A549 (cell line): Measurements from ENCODE around the gene YWHAB. TPM values are rescaled to one million over a fixed set of nuclear protein-coding genes. Genes with fewer than 3 reads are reported as not detected.

Experiments
- ATAC-seq, 2 experiments: fragments of 200-7000 bp in 1 of 2; fragments of >200 bp in 1 of 2; cut with Nextera tagmentation in 1 of 2; cut with Tn5 transposase in 1 of 2; 3 replicates each; pipeline versions ENCODE4 v1.8.0 to v1.9.1; 2018 to 2020; ENCODE audit warnings: mild to moderate bottlenecking in 1 of 2, moderate library complexity in 1 of 2
- CTCF ChIA-PET: fragments of 300-600 bp; sonication (Branson Sonifier 250); formaldehyde crosslinking; extraction: SDS; loops from one replicate; lab custom pipeline; 2021; ENCODE audit warnings: antibody characterized with exemption, inconsistent platforms; lab: Yijun Ruan, JAX
- POLR2A ChIA-PET: fragments of 350-600 bp; formaldehyde crosslinking; extraction: SDS; loops from one replicate; lab custom pipeline; 2021; ENCODE audit warnings: antibody characterized with exemption, inconsistent platforms; lab: Yijun Ruan, JAX
- DNase-seq, 2 experiments: peaks; one replicate each; pipeline versions ENCODE4 v3.0.0 to v3.0.0-alpha.2; 2011 to 2016; ENCODE audit warnings: low read depth in 1 of 2, low spot score in 1 of 2
- FAIRE-seq: peaks from 2 replicates; lab custom pipeline; 2011; peaks lifted over from hg19 to GRCh38; lab: Jason Lieb, UNC
- H3K27ac ChIP-seq, 2 experiments: fragments of >200 bp; sonication (Bioruptor Twin); formaldehyde crosslinking; 3 replicates each; pipeline ENCODE4 v1.5.1; 2016 to 2017
- H3K4me1 ChIP-seq: fragments of >200 bp; sonication (Bioruptor Twin); formaldehyde crosslinking; 3 replicates; pipeline ENCODE4 v1.6.1; 2016
- H3K4me2 ChIP-seq: fragments of >200 bp; sonication (Bioruptor Twin); formaldehyde crosslinking; 3 replicates; pipeline ENCODE4 v1.6.1; 2016
- H3K4me3 ChIP-seq: fragments of >200 bp; sonication (Bioruptor Twin); formaldehyde crosslinking; 3 replicates; pipeline ENCODE4 v1.5.1; 2016
- H3K9me3 ChIP-seq: fragments of >200 bp; sonication (Bioruptor Twin); formaldehyde crosslinking; 3 replicates; pipeline ENCODE4 v1.6.1; 2016
- ATOH8 ChIP-seq: fragments of 250-450 bp; sonication (Bioruptor Pico); IDR thresholded peaks from 2 replicates; pipeline ENCODE4 v1.5.0; 2020; ENCODE audit warnings: low read depth, mild to moderate bottlenecking, moderate library complexity
- BHLHE40 ChIP-seq: IDR thresholded peaks from 2 replicates; pipeline ENCODE4 v1.6.1; 2012; ENCODE audit warnings: low read depth, low read length, inconsistent platforms
- CHD2 ChIP-seq: fragments of 150-350 bp; IDR thresholded peaks from 2 replicates; pipeline ENCODE4 v1.6.1; 2014; ENCODE audit warnings: low read length; ENCODE audit not compliant: partially characterized antibody
- CHD4 ChIP-seq: fragments of 200-600 bp; sonication (generic); IDR thresholded peaks from 2 replicates; pipeline ENCODE4 v1.6.1; 2016; ENCODE audit warnings: antibody characterized with exemption, mild to moderate bottlenecking, borderline replicate concordance
- EP300 ChIP-seq, 2 experiments: fragments of >200 bp; sonication (Bioruptor Twin); formaldehyde crosslinking; IDR thresholded peaks; 2 replicates in 1 of 2; 3 replicates in 1 of 2; pipeline ENCODE4 v1.6.1; 2016 to 2017
- FOSL2 ChIP-seq, 2 experiments: fragments of 450-650 bp in 1 of 2; fragments of >200 bp in 1 of 2; sonication (Bioruptor Twin) in 1 of 2; formaldehyde crosslinking; IDR thresholded peaks; 2 replicates each; pipeline versions ENCODE4 v1.5.0 to v1.6.1; 2016 to 2020; ENCODE audit warnings: mild to moderate bottlenecking in 1 of 2, moderate library complexity in 1 of 2
- FOXS1 ChIP-seq: fragments of 250-450 bp; sonication (Bioruptor Pico); IDR thresholded peaks from 2 replicates; pipeline ENCODE4 v1.5.0; 2020; ENCODE audit warnings: mild to moderate bottlenecking, moderate library complexity
- HDAC2 ChIP-seq: fragments of 200-600 bp; sonication (generic); IDR thresholded peaks from 2 replicates; pipeline ENCODE4 v1.6.1; 2016
- HES2 ChIP-seq: fragments of >200 bp; sonication (Bioruptor Twin); formaldehyde crosslinking; IDR thresholded peaks from 2 replicates; pipeline ENCODE4 v1.6.1; 2016
- HMGXB4 ChIP-seq: fragments of 250-450 bp; sonication (Bioruptor Pico); IDR thresholded peaks from 2 replicates; pipeline ENCODE4 v1.5.0; 2021; ENCODE audit warnings: mild to moderate bottlenecking, moderate library complexity, borderline replicate concordance
- HOXA7 ChIP-seq: fragments of 250-450 bp; sonication (Bioruptor Pico); IDR thresholded peaks from 2 replicates; pipeline ENCODE4 v1.5.0; 2020; ENCODE audit warnings: mild to moderate bottlenecking, moderate library complexity
- HOXB5 ChIP-seq: fragments of 250-450 bp; sonication (Bioruptor Pico); IDR thresholded peaks from 2 replicates; pipeline ENCODE4 v1.5.0; 2020; ENCODE audit warnings: mild to moderate bottlenecking, moderate library complexity
- JUN ChIP-seq, 2 experiments: fragments of >200 bp; sonication (Bioruptor Twin); formaldehyde crosslinking; IDR thresholded peaks; 2 replicates in 1 of 2; 3 replicates in 1 of 2; pipeline ENCODE4 v1.6.1; 2016 to 2017
- MAX ChIP-seq: IDR thresholded peaks from 2 replicates; pipeline ENCODE4 v1.6.1; 2012
- NPAS2 ChIP-seq: fragments of 250-450 bp; sonication (Bioruptor Pico); IDR thresholded peaks from 2 replicates; pipeline ENCODE4 v1.8.0; 2022; ENCODE audit warnings: mild to moderate bottlenecking, moderate library complexity, borderline replicate concordance
- NR3C1 ChIP-seq: fragments of >200 bp; sonication (Bioruptor Twin); formaldehyde crosslinking; IDR thresholded peaks from 3 replicates; pipeline ENCODE4 v1.6.1; 2017
- PHF8 ChIP-seq: fragments of 200-600 bp; sonication (generic); IDR thresholded peaks from 2 replicates; pipeline ENCODE4 v1.6.1; 2016; ENCODE audit warnings: low read depth, mild to moderate bottlenecking, antibody characterized with exemption, moderate library complexity, borderline replicate concordance
- POLR2A ChIP-seq: IDR thresholded peaks from 2 replicates; pipeline ENCODE4 v1.6.1; 2012; ENCODE audit warnings: mild to moderate bottlenecking, low read length
- REST ChIP-seq: fragments of 200-600 bp; sonication (generic); IDR thresholded peaks from 2 replicates; pipeline ENCODE4 v1.6.1; 2016; ENCODE audit warnings: antibody characterized with exemption, mild to moderate bottlenecking, moderate library complexity
- RNF2 ChIP-seq: fragments of 200-600 bp; sonication (generic); IDR thresholded peaks from 2 replicates; pipeline ENCODE4 v1.6.1; 2016; ENCODE audit warnings: low read depth, mild to moderate bottlenecking, antibody characterized with exemption, moderate library complexity, borderline replicate concordance
- SMC3 ChIP-seq: fragments of >200 bp; sonication (Bioruptor Twin); formaldehyde crosslinking; IDR thresholded peaks from 3 replicates; pipeline ENCODE4 v1.6.1; 2018; ENCODE audit warnings: inconsistent platforms
- TFCP2L1 ChIP-seq: fragments of 250-450 bp; sonication (Bioruptor Pico); IDR thresholded peaks from 2 replicates; pipeline ENCODE4 v1.5.0; 2021; ENCODE audit warnings: mild to moderate bottlenecking
- ZFP36 ChIP-seq: fragments of 450-650 bp; IDR thresholded peaks from 2 replicates; pipeline ENCODE4 v1.6.1; 2014; ENCODE audit warnings: borderline replicate concordance; ENCODE audit not compliant: partially characterized antibody
- ZNF302 ChIP-seq: fragments of 250-450 bp; sonication (Bioruptor Pico); IDR thresholded peaks from 2 replicates; pipeline ENCODE4 v1.9.0; 2021; ENCODE audit warnings: inconsistent platforms, mild to moderate bottlenecking, moderate library complexity
- ZSCAN20 ChIP-seq: fragments of 250-450 bp; sonication (Bioruptor Pico); IDR thresholded peaks from 2 replicates; pipeline ENCODE4 v1.8.0; 2022; ENCODE audit warnings: mild to moderate bottlenecking, moderate library complexity
- WGBS: methylation state at CpG from one replicate; pipeline ENCODE4 v1.1.6; 2017; ENCODE audit errors: missing lambda C conversion rate; 5-methylcytosine and 5-hydroxymethylcytosine counted together
- polyA plus RNA-seq, 4 experiments: library from polyadenylated mRNA; depleted of rRNA in 3 of 4; stranded (reverse); fragments of >200 nt; fragmentation: RNase III in 1 of 4; extraction: RNeasy Plus Mini Kit Qiagen cat#74134 plus additional on column Dnase treatment in 1 of 4; gene quantifications; 2 replicates in 3 of 4; 3 replicates in 1 of 4; pipeline ENCODE4 v1.2.3, GENCODE V29; 2011 to 2017

The YWHAB gene
- polyA plus RNA-seq, 2 of the 4 experiments (the other 2 are of a cell fraction), result 163 to 205 TPM

GRCh38 chr20:44912189-44912588 is 26.7 kb downstream of the YWHAB start (continued):
- TF ChIP-seq CHD2 (no peak), ZFP36 (no peak), HDAC2 (no peak)

- Histone ChIP-seq H3K9me3 (no peaks in the 10 kb centered on the region), H3K4me1 (peaks cover 5% of the 10 kb centered on the region; the same call in 1 of the 3 replicates), H3K4me3 (no peak overlapping the region), H3K4me2 (no peak overlapping the region), H3K27ac (no peak overlapping the region)
- POLR2A ChIA-PET, result no interaction called here
- ATAC-seq (no peak), FAIRE-seq (no peak), DNase-seq (no peak)
- CTCF ChIA-PET, result no interaction called here
- WGBS, result 67% methylated on average over 1 of the region's 1 CpG
- TF ChIP-seq HOXA7 (CRISPR knock-in tag), result no peak
- TF ChIP-seq CHD4, result no peak
- no peak for TF ChIP-seq POLR2A
- no peak for TF ChIP-seq HOXB5 (CRISPR knock-in tag)
- no peak for TF ChIP-seq SMC3
- TF ChIP-seq EP300 (IDR thresholded peaks at IDR 0.05), result no peak
- no peak for TF ChIP-seq PHF8
- no peak for TF ChIP-seq JUN (IDR thresholded peaks at IDR 0.05)
- no peak for TF ChIP-seq ZSCAN20 (CRISPR knock-in tag)
- TF ChIP-seq ATOH8 (CRISPR knock-in tag), result no peak
- no peak for TF ChIP-seq HMGXB4
Measured at GRCh38 chr20:44914924-44915323, 29.4 kb downstream of the YWHAB start.

GRCh38 chr20:44916586-44916985 is 31.1 kb downstream of the YWHAB start:
- Histone ChIP-seq H3K4me3 (no peak overlapping the region), H3K4me2 (no peak overlapping the region), H3K27ac (no peak overlapping the region), H3K4me1 (peaks cover 4% of the 10 kb centered on the region; the same call in 1 of the 3 replicates), H3K9me3 (no peaks in the 10 kb centered on the region)
- ChIA-PET POLR2A (no interaction called here), CTCF (interaction anchor here (1.0 to 1.8 kb wide), 3 partner anchors 11 to 233 kb away, joined by 3 to 4 read pairs (median 3); no protein-coding TSS in a partner anchor)
- DNase-seq (no peak), FAIRE-seq (no peak), ATAC-seq (no peak)
- WGBS, result 91% methylated on average over 12 of the region's 12 CpGs
- no peak for TF ChIP-seq ZFP36
- TF ChIP-seq POLR2A, result no peak
- no peak for TF ChIP-seq HES2
- no peak for TF ChIP-seq HOXB5 (CRISPR knock-in tag)

- CTCF ChIA-PET, result interaction anchor here (0.9 to 1.8 kb wide), 3 partner anchors 10 to 53 kb away, joined by 3 to 4 read pairs (median 3); no protein-coding TSS in a partner anchor
- TF ChIP-seq CHD4 (no peak), BHLHE40 (no peak), TFCP2L1 (CRISPR knock-in tag) (no peak), FOXS1 (CRISPR knock-in tag) (no peak), NPAS2 (CRISPR knock-in tag) (no peak), REST (no peak), ZNF302 (CRISPR knock-in tag) (no peak), POLR2A (no peak), HES2 (no peak), NR3C1 (no peak), MAX (no peak), PHF8 (no peak), FOSL2 (IDR thresholded peaks at IDR 0.05) (no peak), FOSL2 (CRISPR knock-in tag; IDR thresholded peaks at IDR 0.05) (no peak), RNF2 (no peak)
Measured at GRCh38 chr20:44917399-44917798, 31.9 kb downstream of the YWHAB start.

More at GRCh38 chr20:44917399-44917798, 31.9 kb downstream of the YWHAB start:
- no peak overlapping the region for H3K27ac ChIP-seq
- H3K4me1 ChIP-seq, result no peaks in the 10 kb centered on the region
- no peak overlapping the region for H3K4me3 ChIP-seq
- ATAC-seq (no peak), FAIRE-seq (no peak), DNase-seq (no peak)
- H3K9me3 ChIP-seq, result no peaks in the 10 kb centered on the region
- POLR2A ChIA-PET, result no interaction called here
- no peak overlapping the region for H3K4me2 ChIP-seq
- WGBS, result 91% methylated on average over 2 of the region's 2 CpGs
